Activated CD4-positive, alpha-beta memory T cell treated with anti-CD3 and anti-CD28 coated beads, Interleukin-2, amount 10 ng/mL, durations not matched to agents 7 days and 5 days (primary cell): ENCODE results near the gene MEIOB. TPM values are rescaled to one million over a fixed set of nuclear protein-coding genes. Genes with fewer than 3 reads are reported as not detected.
"Not testable (repeated sequence)": the region's sequence is repeated elsewhere in the genome, so short reads cannot be mapped to it uniquely, and the experiment has no call there.

Source experiments
- CTCF ChIA-PET: fragments of 350-600 bp; sonication (Branson Sonifier 250); formaldehyde crosslinking; loops from one replicate; lab custom pipeline; 2021; ENCODE audit warnings: antibody characterized with exemption, inconsistent platforms; lab: Charles Lee
- POLR2A ChIA-PET: fragments of 350-600 bp; sonication (Branson Sonifier 250); formaldehyde crosslinking; loops from one replicate; lab custom pipeline; 2021; ENCODE audit warnings: antibody characterized with exemption; lab: Charles Lee
- DNase-seq: peaks from one replicate; pipeline ENCODE4 v3.0.0-alpha.2; 2020
- H3K27ac Mint-ChIP-seq: one replicate; pipeline ENCODE4 v1.8.0; 2021; ENCODE audit warnings: mild to moderate bottlenecking, mixed read lengths
- H3K27me3 Mint-ChIP-seq: one replicate; pipeline ENCODE4 v1.8.0; 2021; ENCODE audit warnings: mixed read lengths
- H3K36me3 Mint-ChIP-seq: one replicate; pipeline ENCODE4 v1.8.0; 2021; ENCODE audit warnings: low read depth, mixed read lengths
- H3K4me1 Mint-ChIP-seq: one replicate; pipeline ENCODE4 v1.8.0; 2021; ENCODE audit warnings: mixed read lengths
- H3K4me3 Mint-ChIP-seq: one replicate; pipeline ENCODE4 v1.8.0; 2021; ENCODE audit warnings: mild to moderate bottlenecking, mixed read lengths
- H3K9me3 Mint-ChIP-seq: one replicate; pipeline ENCODE4 v1.8.0; 2021; ENCODE audit warnings: mixed read lengths
- total RNA-seq, 2 experiments: library from RNA; stranded (reverse); gene quantifications; one replicate each; pipeline ENCODE4 v1.2.3, GENCODE V29; 2021

Gene MEIOB
- total RNA-seq, 2 experiments from 2014 or later, result 0.18 TPM; not detected in 1

GRCh38 chr16:1902547-1903219, 30.7 kb upstream of the MEIOB start:
- DNase-seq, result no peak
- Mint-ChIP-seq H3K9me3 (no peaks in the 10 kb centered on the region), H3K4me3 (no peak overlapping the region), H3K27ac (no peak overlapping the region), H3K36me3 (no peaks in the 10 kb centered on the region), H3K27me3 (peaks cover 4% of the 10 kb centered on the region), H3K4me1 (no peaks in the 10 kb centered on the region)
- POLR2A ChIA-PET, result no interaction called here
- CTCF ChIA-PET, result no interaction called here

- DNase-seq, result no peak
- no peaks in the 10 kb centered on the region for H3K4me1 Mint-ChIP-seq
- H3K27me3 Mint-ChIP-seq, result peaks cover 4% of the 10 kb centered on the region
- no peaks in the 10 kb centered on the region for H3K9me3 Mint-ChIP-seq
- H3K27ac Mint-ChIP-seq, result no peak overlapping the region
- H3K36me3 Mint-ChIP-seq, result no peaks in the 10 kb centered on the region
- ChIA-PET POLR2A (no interaction called here), CTCF (no interaction called here)
- H3K4me3 Mint-ChIP-seq, result no peak overlapping the region
Observed at GRCh38 chr16:1900452-1900774, 28.4 kb upstream of the MEIOB start.

- Mint-ChIP-seq H3K9me3 (no peaks in the 10 kb centered on the region), H3K36me3 (no peaks in the 10 kb centered on the region), H3K4me3 (no peak overlapping the region), H3K27me3 (peaks cover 4% of the 10 kb centered on the region), H3K27ac (no peak overlapping the region), H3K4me1 (no peaks in the 10 kb centered on the region)
- ChIA-PET POLR2A (no interaction called here), CTCF (interaction anchor here (0.7 kb wide), 1 partner anchor 19 kb away, joined by 3 read pairs; no protein-coding TSS in a partner anchor)
- no peak for DNase-seq
Observed at GRCh38 chr16:1899641-1900451, 27.9 kb upstream of the MEIOB start.

- CTCF ChIA-PET, H3K36me3 Mint-ChIP-seq, H3K27ac Mint-ChIP-seq, H3K27me3 Mint-ChIP-seq, H3K4me3 Mint-ChIP-seq, H3K9me3 Mint-ChIP-seq, POLR2A ChIA-PET, DNase-seq, H3K4me1 Mint-ChIP-seq: not testable (repeated sequence)
Observed at GRCh38 chr16:1897692-1898091, 25.7 kb upstream of the MEIOB start.

GRCh38 chr16:1895949-1896675, 24.1 kb upstream of the MEIOB start:
- Mint-ChIP-seq H3K27me3 (peaks cover 6% of the 10 kb centered on the region), H3K4me3 (no peak overlapping the region), H3K4me1 (no peaks in the 10 kb centered on the region), H3K27ac (no peak overlapping the region), H3K9me3 (no peaks in the 10 kb centered on the region), H3K36me3 (no peaks in the 10 kb centered on the region)
- no peak for DNase-seq
- ChIA-PET CTCF (no interaction called here), POLR2A (no interaction called here)

GRCh38 chr16:1895068-1895467, 23.1 kb upstream of the MEIOB start:
- no peak for DNase-seq
- CTCF ChIA-PET, result no interaction called here
- Mint-ChIP-seq H3K27ac (no peak overlapping the region), H3K9me3 (no peaks in the 10 kb centered on the region), H3K36me3 (no peaks in the 10 kb centered on the region), H3K4me1 (no peaks in the 10 kb centered on the region), H3K27me3 (peaks cover 12% of the 10 kb centered on the region), H3K4me3 (no peak overlapping the region)
- POLR2A ChIA-PET, result no interaction called here

GRCh38 chr16:1890708-1891050, 18.7 kb upstream of the MEIOB start:
- no peak overlapping the region for H3K4me3 Mint-ChIP-seq
- no peaks in the 10 kb centered on the region for H3K36me3 Mint-ChIP-seq
- H3K9me3 Mint-ChIP-seq, result no peaks in the 10 kb centered on the region
- no peak for DNase-seq
- POLR2A ChIA-PET, result no interaction called here
- no peaks in the 10 kb centered on the region for H3K4me1 Mint-ChIP-seq
- H3K27me3 Mint-ChIP-seq, result peaks cover 16% of the 10 kb centered on the region
- CTCF ChIA-PET, result no interaction called here
- H3K27ac Mint-ChIP-seq, result no peak overlapping the region

GRCh38 chr16:1890024-1890707, 18.2 kb upstream of the MEIOB start:
- no peaks in the 10 kb centered on the region for H3K4me1 Mint-ChIP-seq
- DNase-seq, result no peak
- H3K27me3 Mint-ChIP-seq, result peaks cover 17% of the 10 kb centered on the region
- no peaks in the 10 kb centered on the region for H3K36me3 Mint-ChIP-seq
- ChIA-PET POLR2A (no interaction called here), CTCF (no interaction called here)
- H3K27ac Mint-ChIP-seq, result no peak overlapping the region
- H3K4me3 Mint-ChIP-seq, result no peak overlapping the region
- H3K9me3 Mint-ChIP-seq, result no peaks in the 10 kb centered on the region

GRCh38 chr16:1887711-1888354, 15.9 kb upstream of the MEIOB start:
- Mint-ChIP-seq H3K9me3 (no peaks in the 10 kb centered on the region), H3K4me3 (no peak overlapping the region), H3K27ac (no peak overlapping the region), H3K27me3 (peaks cover 21% of the 10 kb centered on the region), H3K4me1 (no peaks in the 10 kb centered on the region), H3K36me3 (no peaks in the 10 kb centered on the region)
- no peak for DNase-seq
- ChIA-PET POLR2A (no interaction called here), CTCF (no interaction called here)

GRCh38 chr16:1884889-1885288, 12.9 kb upstream of the MEIOB start:
- ChIA-PET POLR2A (no interaction called here), CTCF (interaction anchor here (1.3 kb wide), 1 partner anchor 9 kb away, joined by 4 read pairs; no protein-coding TSS in a partner anchor)
- Mint-ChIP-seq H3K27me3 (peaks cover 13% of the 10 kb centered on the region), H3K36me3 (no peaks in the 10 kb centered on the region), H3K4me3 (no peak overlapping the region), H3K9me3 (no peaks in the 10 kb centered on the region), H3K4me1 (no peaks in the 10 kb centered on the region), H3K27ac (no peak overlapping the region)
- DNase-seq, result no peak

- no peaks in the 10 kb centered on the region for H3K9me3 Mint-ChIP-seq
- CTCF ChIA-PET, result interaction anchor here (1.0 to 1.3 kb wide), 2 partner anchors 8 to 45 kb away, joined by 3 to 4 read pairs; no protein-coding TSS in a partner anchor
- POLR2A ChIA-PET, result no interaction called here
- no peaks in the 10 kb centered on the region for H3K4me1 Mint-ChIP-seq
- H3K27ac Mint-ChIP-seq, result no peak overlapping the region
- H3K36me3 Mint-ChIP-seq, result no peaks in the 10 kb centered on the region
- DNase-seq, result no peak
- peaks cover 13% of the 10 kb centered on the region for H3K27me3 Mint-ChIP-seq
- no peak overlapping the region for H3K4me3 Mint-ChIP-seq
Observed at GRCh38 chr16:1884155-1884760, 12.3 kb upstream of the MEIOB start.

GRCh38 chr16:1881172-1881571, 9.2 kb upstream of the MEIOB start:
- H3K9me3 Mint-ChIP-seq, CTCF ChIA-PET, H3K36me3 Mint-ChIP-seq, H3K27ac Mint-ChIP-seq, H3K4me1 Mint-ChIP-seq, DNase-seq, H3K4me3 Mint-ChIP-seq, POLR2A ChIA-PET: not testable (repeated sequence)
- H3K27me3 Mint-ChIP-seq, result peaks cover 18% of the 10 kb centered on the region
